CD14-positive monocyte (primary cell): Measurements from ENCODE around the gene KLF2. TPM values are rescaled to one million over a fixed set of nuclear protein-coding genes. Genes with fewer than 3 reads are reported as not detected.

Experiments
- DNase-seq, 3 donors: peaks; one replicate each; pipeline ENCODE4 v3.0.0-alpha.2; 2011 to 2022
- H2AFZ ChIP-seq: 2 replicates; pipeline ENCODE4 v1.6.0; 2012; ENCODE audit warnings: mild to moderate bottlenecking, low read depth, low read length, inconsistent platforms; ENCODE audit not compliant: insufficient read depth, poor library complexity, severe bottlenecking
- H3K27ac ChIP-seq, 2 donors: 1 replicate in 1 of 2; 2 replicates in 1 of 2; pipeline ENCODE4 v1.5.1; 2012 to 2013; ENCODE audit warnings: low read length in 2 of 2, control low read depth in 1 of 2, inconsistent platforms in 1 of 2, low read depth in 1 of 2, mild to moderate bottlenecking in 1 of 2
- H3K27me3 ChIP-seq, 2 donors: one replicate each; pipeline versions ENCODE4 v1.6.0 to v1.6.1; 2011 to 2013; ENCODE audit warnings: low read length in 2 of 2; ENCODE audit not compliant: control insufficient read depth in 2 of 2, insufficient read depth in 2 of 2
- H3K36me3 ChIP-seq, 2 donors: replicated peaks in 1 of 2; 1 replicate in 1 of 2; 2 replicates in 1 of 2; pipeline versions ENCODE4 v1.5.1 to v1.6.1; 2012 to 2013; ENCODE audit warnings: low read length in 2 of 2, control low read depth in 1 of 2, inconsistent platforms in 1 of 2, mild to moderate bottlenecking in 1 of 2; ENCODE audit not compliant: insufficient read depth in 2 of 2, control insufficient read depth in 1 of 2
- H3K4me1 ChIP-seq, 2 donors: 1 replicate in 1 of 2; 2 replicates in 1 of 2; pipeline versions ENCODE4 v1.5.1 to v1.6.1; 2012 to 2013; ENCODE audit warnings: low read length in 2 of 2, control low read depth in 1 of 2, inconsistent platforms in 1 of 2, mild to moderate bottlenecking in 1 of 2, moderate library complexity in 1 of 2; ENCODE audit not compliant: insufficient read depth in 2 of 2, control insufficient read depth in 1 of 2
- H3K4me2 ChIP-seq: replicated peaks from 2 replicates; pipeline ENCODE3; 2012; ENCODE audit warnings: low read length, moderate library complexity, mild to moderate bottlenecking; ENCODE audit not compliant: poor library complexity, severe bottlenecking; ENCODE audit errors: extremely low read depth
- H3K4me3 ChIP-seq, 3 experiments: fragments of 200-600 bp in 1 of 3; sonication (generic) in 1 of 3; replicated peaks in 1 of 3; 1 replicate in 2 of 3; 2 replicates in 1 of 3; pipeline ENCODE4 v1.5.1; 2011 to 2013; ENCODE audit warnings: low read length in 3 of 3, mild to moderate bottlenecking in 3 of 3, control low read depth in 2 of 3, low read depth in 2 of 3, inconsistent platforms in 1 of 3, moderate library complexity in 1 of 3
- H3K79me2 ChIP-seq: 2 replicates; pipeline ENCODE4 v1.6.0; 2012; ENCODE audit warnings: mild to moderate bottlenecking, control low read depth, inconsistent platforms, low read length, moderate library complexity; ENCODE audit not compliant: insufficient read depth
- H3K9ac ChIP-seq: 2 replicates; pipeline ENCODE4 v1.6.0; 2017; ENCODE audit warnings: low read length, mild to moderate bottlenecking; ENCODE audit not compliant: insufficient read depth, poor library complexity, severe bottlenecking
- H3K9me3 ChIP-seq, 2 donors: replicated peaks in 1 of 2; 1 replicate in 1 of 2; 2 replicates in 1 of 2; pipeline versions ENCODE4 v1.5.1 to v1.6.1; 2012 to 2013; ENCODE audit warnings: low read length in 2 of 2, control low read depth in 1 of 2; ENCODE audit not compliant: control insufficient read depth in 1 of 2, insufficient read depth in 1 of 2
- H4K20me1 ChIP-seq: 2 replicates; pipeline ENCODE4 v1.6.0; 2012; ENCODE audit warnings: mild to moderate bottlenecking, low read length, control low read depth, moderate library complexity; ENCODE audit not compliant: insufficient read depth
- H3K27ac Mint-ChIP-seq, 7 donors: one replicate each; pipeline ENCODE4 v1.8.0; 2020; ENCODE audit warnings: mild to moderate bottlenecking in 7 of 7, mixed read lengths in 7 of 7, moderate library complexity in 6 of 7, inconsistent platforms in 2 of 7
- H3K27me3 Mint-ChIP-seq, 3 donors: one replicate each; pipeline ENCODE4 v1.8.0; 2021 to 2022; ENCODE audit warnings: low read depth in 3 of 3, mild to moderate bottlenecking in 3 of 3, mixed read lengths in 3 of 3, moderate library complexity in 3 of 3, inconsistent platforms in 1 of 3
- H3K36me3 Mint-ChIP-seq, 2 donors: one replicate each; pipeline ENCODE4 v1.8.0; 2020; ENCODE audit warnings: mixed read lengths in 2 of 2, inconsistent platforms in 1 of 2, mild to moderate bottlenecking in 1 of 2
- H3K4me1 Mint-ChIP-seq: one replicate; pipeline ENCODE4 v1.8.0; 2020; ENCODE audit warnings: mild to moderate bottlenecking, mixed read lengths
- H3K4me3 Mint-ChIP-seq, 2 donors: one replicate each; pipeline ENCODE4 v1.8.0; 2020; ENCODE audit warnings: mild to moderate bottlenecking in 2 of 2, mixed read lengths in 2 of 2, moderate library complexity in 1 of 2
- H3K9me3 Mint-ChIP-seq, 7 donors: one replicate each; pipeline ENCODE4 v1.8.0; 2020 to 2022; ENCODE audit warnings: mixed read lengths in 7 of 7, mild to moderate bottlenecking in 6 of 7, moderate library complexity in 6 of 7, inconsistent platforms in 2 of 7
- CTCF ChIP-seq: fragments of 200-600 bp; IDR thresholded peaks from one replicate; pipeline ENCODE4 v1.8.0; 2022; ENCODE audit warnings: antibody characterized with exemption, mild to moderate bottlenecking
- WGBS: methylation state at CpG from one replicate; pipeline ENCODE4 v1.1.5; 2013; ENCODE audit warnings: missing lambda C conversion rate; ENCODE audit not compliant: insufficient coverage; 5-methylcytosine and 5-hydroxymethylcytosine counted together
- intact Hi-C, 2 donors: fragments of 100-400 bp; cut with micrococcal nuclease; formaldehyde crosslinking; loops; one replicate each; pipeline versions ENCODE4 v1.15.0 to v1.15.1; 2023
- polyA plus RNA-seq, 3 donors: library from polyadenylated mRNA; depleted of rRNA in 1 of 3; unstranded in 2 of 3; stranded (reverse) in 1 of 3; fragments of 300-500 nt in 2 of 3; fragments of >200 nt in 1 of 3; fragmentation: Illumina TruSeq in 2 of 3; gene quantifications; 1 replicate in 2 of 3; 2 replicates in 1 of 3; pipeline ENCODE4 v1.2.3, GENCODE V29; 2012 to 2021

The KLF2 gene
- polyA plus RNA-seq, 3 donors: 34.0 to 331 (median 51.4) TPM

GRCh38 chr19:16327169-16327475, 2.5 kb downstream of the KLF2 start:
- H3K36me3 Mint-ChIP-seq: peaks cover 29 to 47% of the 10 kb centered on the region in 2 donors
- peak overlapping the region; percentile 95 to 99 (median 98) for H3K27ac Mint-ChIP-seq
- H4K20me1 ChIP-seq: peaks cover 33% of the 10 kb centered on the region
- intact Hi-C loops: loop anchor here (5.0 kb wide), 4 partner anchors 45 to 130 kb away; partner anchors contain the start of gene AP1M1 (in 1 of the 2)
- H3K9me3 Mint-ChIP-seq: peaks cover 0 to 8% (median 1%) of the 10 kb centered on the region in 7 donors
- no peak for TF ChIP-seq CTCF
- H3K27ac ChIP-seq: peak overlapping the region; percentile 94 to 96
- peak overlapping the region; percentile 65 to 98 (median 84) for H3K4me3 ChIP-seq
- peak overlapping the region; percentile 97 for H3K9ac ChIP-seq
- H3K4me1 ChIP-seq: peaks cover 45 to 64% of the 10 kb centered on the region in 2 donors
- peaks cover 21 to 25% of the 10 kb centered on the region in 2 donors for H3K36me3 ChIP-seq
- peak overlapping the region; percentile 81 for H3K4me2 ChIP-seq
- no peak for DNase-seq
- H3K4me1 Mint-ChIP-seq: peaks cover 52% of the 10 kb centered on the region
- no peaks in the 10 kb centered on the region for H3K9me3 ChIP-seq
- H3K79me2 ChIP-seq: peaks cover 46% of the 10 kb centered on the region
- peak overlapping the region; percentile 97 to 100 for H3K4me3 Mint-ChIP-seq
- H3K27me3 ChIP-seq: peaks cover 0 to 2% of the 10 kb centered on the region in 2 donors
- H3K27me3 Mint-ChIP-seq: peaks cover 0 to 7% (median 5%) of the 10 kb centered on the region in 3 donors
- 66% methylated on average over 10 of the region's 14 CpGs for WGBS
- no peak overlapping the region for H2AFZ ChIP-seq

GRCh38 chr19:16327501-16327900, 2.9 kb downstream of the KLF2 start:
- no peak for DNase-seq
- Mint-ChIP-seq H3K9me3 (peaks cover 0 to 8% (median 1%) of the 10 kb centered on the region in 7 donors), H3K27ac (peak overlapping the region; percentile 95 to 99 (median 98)), H3K4me3 (peak overlapping the region; percentile 97 to 100), H3K4me1 (peaks cover 52% of the 10 kb centered on the region), H3K27me3 (peaks cover 0 to 5% (median 4%) of the 10 kb centered on the region in 3 donors), H3K36me3 (peaks cover 29 to 47% of the 10 kb centered on the region in 2 donors)
- H3K36me3 ChIP-seq: peaks cover 21 to 25% of the 10 kb centered on the region in 2 donors
- H3K4me1 ChIP-seq: peaks cover 45 to 64% of the 10 kb centered on the region in 2 donors
- TF ChIP-seq CTCF: no peak
- H3K27me3 ChIP-seq: no peaks in the 10 kb centered on the region
- WGBS: 7% methylated on average over 3 of the region's 6 CpGs
- peaks cover 46% of the 10 kb centered on the region for H3K79me2 ChIP-seq
- intact Hi-C loops: loop anchor here (5.0 kb wide), 4 partner anchors 45 to 130 kb away; partner anchors contain the start of gene AP1M1 (in 1 of the 2)
- H3K9me3 ChIP-seq: no peaks in the 10 kb centered on the region
- peak overlapping the region; percentile 65 to 98 (median 84) for H3K4me3 ChIP-seq
- peaks cover 33% of the 10 kb centered on the region for H4K20me1 ChIP-seq
- peak overlapping the region; percentile 81 for H3K4me2 ChIP-seq
- H3K27ac ChIP-seq: peak overlapping the region; percentile 94 to 96
- H3K9ac ChIP-seq: peak overlapping the region; percentile 97
- H2AFZ ChIP-seq: no peak overlapping the region
